ENCODE results near the gene SUPT3H. TPM values are rescaled to one million over a fixed set of nuclear protein-coding genes. Genes with fewer than 3 reads are reported as not detected.

SUPT3H gene
- total RNA-seq, 1 donor from 2014 or later, result 9.5 TPM

GRCh38 chr6:44969446-44970185, 408.1 kb downstream of the SUPT3H start:
- intact Hi-C loops (cut with micrococcal nuclease), result no loop called here

DNA sequence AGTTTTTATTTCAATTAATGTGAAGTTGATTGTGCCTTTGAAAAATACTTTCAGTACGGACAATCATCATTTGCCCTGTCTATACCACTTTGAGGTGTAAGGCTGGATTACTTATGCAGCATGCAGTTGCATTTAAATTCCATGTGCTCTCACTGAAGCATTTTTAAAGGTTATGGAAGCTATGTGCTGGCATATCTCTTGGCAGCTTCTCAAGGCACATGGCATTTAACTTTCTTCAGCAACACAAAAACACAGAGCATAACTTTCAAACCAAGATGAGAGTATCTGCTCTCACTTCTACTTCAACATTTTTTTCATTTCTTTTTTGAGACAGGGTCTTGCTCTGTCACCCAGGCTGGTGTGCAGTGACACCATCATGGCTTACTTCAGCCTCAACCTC, 410.3 kb downstream of the SUPT3H start:
- intact Hi-C loops (cut with micrococcal nuclease), result no loop called here

DNA sequence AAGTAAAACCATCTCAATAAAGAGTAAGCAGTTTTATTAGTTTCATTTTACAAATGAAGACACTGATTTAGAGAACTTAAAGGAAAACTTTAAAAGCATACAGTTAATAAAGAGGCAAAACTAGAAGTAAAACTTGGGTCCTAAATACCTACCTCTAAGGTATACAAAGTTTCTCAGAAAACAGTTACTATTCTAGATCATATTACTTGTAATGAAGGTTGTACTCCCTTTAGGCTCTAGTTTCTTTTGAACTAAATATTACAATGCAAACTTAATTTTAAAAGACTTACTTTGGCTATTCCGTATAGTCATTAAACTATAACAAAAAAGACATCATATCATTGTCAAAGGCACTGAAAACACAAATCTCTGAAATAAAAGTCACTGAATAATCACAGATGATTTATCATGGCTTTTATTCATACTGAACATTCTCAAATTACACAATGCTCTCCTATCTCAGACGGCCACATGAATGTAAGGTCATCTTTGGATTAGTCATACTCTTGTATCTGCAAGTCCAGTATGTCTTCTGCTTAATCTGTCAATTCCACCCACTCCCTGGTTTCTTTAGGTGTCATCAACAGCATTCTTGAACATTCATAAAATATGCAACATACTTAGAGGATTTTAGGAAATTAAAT, 411.2 kb downstream of the SUPT3H start:
- intact Hi-C loops (cut with micrococcal nuclease), result no loop called here

GRCh38 chr6:44965708-44966107, 412.0 kb downstream of the SUPT3H start:
- intact Hi-C loops (cut with micrococcal nuclease), result no loop called here

- intact Hi-C loops (cut with micrococcal nuclease), result no loop called here
These were observed 416.8 kb downstream of the SUPT3H start for GRCh38 chr6:44960898-44961297.

- intact Hi-C loops (cut with micrococcal nuclease), result no loop called here
These were observed 418.1 kb downstream of the SUPT3H start for GRCh38 chr6:44959651-44960050.

GRCh38 chr6:44957156-44957555, 420.6 kb downstream of the SUPT3H start:
- intact Hi-C loops (cut with micrococcal nuclease), result no loop called here

DNA sequence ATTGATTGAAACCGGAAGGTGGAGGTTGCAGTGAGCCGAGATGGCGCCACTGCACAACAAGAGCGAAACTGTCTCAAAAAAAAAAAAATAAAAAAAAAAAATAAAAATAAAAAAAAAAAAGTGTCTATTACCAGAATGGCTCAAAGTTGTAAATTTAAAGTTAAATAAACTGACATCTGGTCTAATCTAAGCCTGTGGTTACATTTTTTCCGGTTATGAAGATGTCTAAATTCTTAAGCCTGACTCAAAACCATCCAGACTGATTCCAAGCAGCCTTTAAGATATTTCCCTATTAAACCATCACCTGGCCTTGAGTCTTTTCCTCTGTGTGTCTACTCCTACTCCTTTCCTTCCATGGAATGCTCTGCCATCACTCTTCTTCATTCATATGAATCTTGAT, 421.3 kb downstream of the SUPT3H start:
- intact Hi-C loops (cut with micrococcal nuclease), result no loop called here

DNA sequence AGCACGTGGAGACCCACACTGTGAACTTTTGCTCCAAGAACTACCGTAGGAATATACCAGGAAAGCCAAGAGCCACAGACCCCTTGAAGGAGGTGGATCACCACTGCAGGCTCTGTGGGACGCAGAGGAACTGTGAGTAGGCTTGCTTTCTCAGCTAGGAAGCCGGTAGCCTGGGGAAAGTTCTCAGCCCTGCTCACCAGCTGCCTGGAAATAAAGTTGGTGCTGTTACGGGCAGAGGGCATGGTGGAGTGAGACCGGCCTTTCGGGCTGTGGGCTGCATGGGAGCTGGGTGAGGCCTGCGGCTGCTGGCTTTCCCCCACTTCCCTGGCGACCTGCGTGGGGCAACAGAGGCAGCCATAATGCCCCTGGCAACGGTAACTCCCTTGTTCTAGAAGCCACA, 422.6 kb downstream of the SUPT3H start:
- intact Hi-C loops (cut with micrococcal nuclease), result no loop called here

DNA sequence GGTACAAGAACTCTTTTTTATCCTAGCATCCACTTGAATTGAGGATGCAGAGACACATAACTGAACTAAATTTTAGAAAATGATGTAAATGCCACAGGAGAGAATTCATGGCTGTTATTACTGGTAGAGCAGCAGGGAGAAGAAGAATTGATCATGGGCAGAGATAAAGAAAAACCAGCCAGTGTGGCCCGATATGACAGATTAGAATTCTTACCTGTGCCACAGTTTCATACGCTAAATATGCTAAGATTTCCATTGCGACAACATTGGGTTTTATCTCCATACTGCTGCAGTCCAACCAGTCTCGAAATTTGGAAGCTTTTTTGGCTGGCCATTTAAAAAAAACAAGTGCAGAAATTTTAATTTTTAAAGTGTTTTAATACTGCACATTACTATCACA, 423.5 kb downstream of the SUPT3H start:
- intact Hi-C loops (cut with micrococcal nuclease), result no loop called here

GRCh38 chr6:44951253-44951747, 426.4 kb downstream of the SUPT3H start:
- intact Hi-C loops (cut with micrococcal nuclease), result no loop called here

- intact Hi-C loops (cut with micrococcal nuclease), result no loop called here
These were observed 428.0 kb downstream of the SUPT3H start for GRCh38 chr6:44949596-44950201.

- intact Hi-C loops (cut with micrococcal nuclease), result no loop called here
These were observed 434.2 kb downstream of the SUPT3H start for GRCh38 chr6:44943541-44943940.

DNA sequence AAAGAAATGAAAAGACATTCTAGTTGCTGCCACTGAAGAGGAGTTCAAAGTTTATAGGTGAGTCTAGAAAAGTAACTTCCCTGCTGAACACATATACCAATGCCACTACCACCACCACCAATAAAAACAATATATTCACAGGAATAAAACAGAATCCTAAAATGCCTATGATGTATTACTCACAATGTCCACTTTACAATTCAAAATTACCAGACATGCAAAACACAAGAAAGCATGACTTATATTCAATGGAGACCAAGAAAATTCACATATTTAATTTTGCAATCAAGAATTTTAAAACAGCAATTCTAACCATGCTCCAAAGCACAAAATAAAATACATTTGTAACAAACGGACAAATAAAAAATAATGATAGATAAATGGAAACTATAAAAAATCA, 434.9 kb downstream of the SUPT3H start:
- intact Hi-C loops (cut with micrococcal nuclease), result no loop called here

- intact Hi-C loops (cut with micrococcal nuclease), result no loop called here
These were observed 435.5 kb downstream of the SUPT3H start for GRCh38 chr6:44942201-44942600.

DNA sequence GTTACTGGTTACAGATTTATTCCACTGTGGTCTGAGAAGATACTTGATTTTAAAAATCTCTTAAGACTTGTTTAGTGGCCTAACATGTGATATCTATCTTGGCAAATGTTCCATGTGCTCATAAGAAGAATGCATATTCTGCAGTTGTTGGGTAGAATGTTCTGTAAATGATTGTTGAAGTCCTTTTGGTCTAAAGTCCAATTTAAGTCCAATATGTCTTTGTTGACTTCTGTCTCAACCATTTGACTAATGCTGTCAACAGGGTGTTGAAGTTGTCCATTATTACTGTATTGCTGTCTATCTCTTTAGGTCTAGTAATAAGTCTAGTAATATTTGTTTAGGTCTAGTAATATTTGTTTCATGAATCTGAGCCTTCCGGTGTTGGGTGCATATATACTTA, 437.4 kb downstream of the SUPT3H start:
- intact Hi-C loops (cut with micrococcal nuclease), result no loop called here

DNA sequence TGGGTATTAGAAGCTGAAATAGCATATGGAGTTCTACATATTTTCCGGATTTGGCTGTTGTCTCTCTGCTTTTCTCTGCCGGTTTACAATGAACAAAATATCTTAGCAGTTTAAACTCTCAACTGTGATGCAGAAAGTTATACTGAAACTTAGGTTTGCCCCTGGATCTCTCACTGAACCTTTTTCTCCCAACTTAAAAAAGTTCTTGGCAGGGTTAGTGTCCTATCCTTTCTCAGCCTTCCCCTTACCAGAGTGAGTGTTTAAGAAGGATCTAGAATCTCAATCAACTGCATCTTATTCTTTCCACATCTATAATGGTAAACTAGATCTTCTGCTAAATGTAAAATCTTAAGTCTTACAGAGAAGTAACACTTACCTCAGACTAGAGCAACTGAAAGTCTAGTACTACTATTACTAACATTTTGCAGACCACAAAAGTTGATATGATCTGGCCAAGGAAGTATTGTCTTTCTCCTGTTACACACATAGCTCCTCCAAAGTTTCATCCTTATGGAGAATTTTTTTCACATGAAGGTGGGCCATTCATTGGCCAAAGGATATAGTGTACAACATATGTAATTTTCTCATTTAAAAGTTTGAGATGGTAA, 441.9 kb downstream of the SUPT3H start:
- intact Hi-C loops (cut with micrococcal nuclease), result loop anchor here (5.0 kb wide), 1 partner anchor 42 kb away; no protein-coding TSS in a partner anchor

DNA sequence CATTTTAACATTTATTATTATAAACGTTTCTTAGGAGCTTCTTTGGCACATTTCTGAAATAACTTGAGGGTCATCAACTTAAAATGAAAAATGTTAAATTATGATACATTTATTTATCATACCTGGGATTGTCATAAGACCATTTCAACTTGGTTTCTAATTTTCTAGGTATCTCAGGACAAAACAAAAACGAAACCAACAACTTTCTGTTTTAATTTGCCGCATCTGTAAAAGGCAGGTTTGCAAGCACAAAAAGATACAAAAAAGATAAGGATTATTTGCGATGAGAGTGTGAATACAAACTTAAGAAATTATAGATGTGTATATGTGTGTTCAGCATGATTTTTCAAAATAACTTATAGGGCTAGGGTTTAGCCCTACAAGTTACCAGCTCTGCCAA, 444.6 kb downstream of the SUPT3H start:
- intact Hi-C loops (cut with micrococcal nuclease), result loop anchor here (1.0 to 5.0 kb wide), 6 partner anchors 8 to 488 kb away; partner anchors contain the start of gene SUPT3H

GRCh38 chr6:44932651-44933091, 445.1 kb downstream of the SUPT3H start:
- intact Hi-C loops (cut with micrococcal nuclease), result loop anchor here (1.0 to 5.0 kb wide), 6 partner anchors 7 to 488 kb away; partner anchors contain the start of gene SUPT3H

DNA sequence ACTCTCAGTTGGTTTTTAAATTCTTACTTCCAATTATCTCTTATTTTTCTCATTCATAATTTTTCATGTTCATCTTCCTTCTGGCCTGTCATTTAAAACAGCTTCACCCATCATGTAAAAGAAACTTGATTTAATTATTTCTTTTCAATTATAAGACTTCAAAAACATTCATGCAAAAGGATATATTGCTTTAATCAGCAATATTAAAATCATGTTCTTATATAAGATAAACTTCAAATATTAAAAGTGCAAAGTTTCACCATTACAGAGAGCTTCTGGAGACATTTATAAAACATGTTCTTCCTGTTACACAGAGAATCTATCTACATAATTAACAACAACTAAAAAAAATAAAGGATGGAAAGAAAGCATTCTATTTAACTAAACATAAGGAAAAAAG, 446.3 kb downstream of the SUPT3H start:
- intact Hi-C loops (cut with micrococcal nuclease), result loop anchor here (5.0 kb wide), 2 partner anchors 226 to 446 kb away; partner anchors contain the start of gene SUPT3H

DNA sequence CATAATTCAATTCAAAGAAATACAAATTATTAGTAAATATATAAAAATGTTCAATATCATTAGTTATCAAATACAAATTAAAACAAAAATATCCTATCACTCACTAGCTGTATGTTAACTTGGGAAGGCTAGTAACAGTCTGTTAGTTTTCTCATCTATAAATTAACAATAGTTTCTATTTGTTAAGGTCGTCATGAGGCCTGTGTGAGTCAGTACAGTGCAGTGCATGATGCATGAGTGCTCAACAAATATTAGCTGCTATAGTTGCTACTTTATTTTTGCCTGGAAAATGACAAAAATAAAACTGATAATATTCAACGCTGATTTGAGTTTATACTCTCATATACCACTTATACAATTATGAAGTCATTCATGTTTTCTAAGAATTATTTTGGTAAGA, 451.2 kb downstream of the SUPT3H start:
- intact Hi-C loops (cut with micrococcal nuclease), result no loop called here
